H9 (cell line): ENCODE measurements around the gene RNF213. TPM values are rescaled to one million over a fixed set of nuclear protein-coding genes. Genes with fewer than 3 reads are reported as not detected.

Experiments used
- DNase-seq: peaks from one replicate; pipeline ENCODE4 v3.0.0-alpha.2; 2017
- H2AFZ ChIP-seq: one replicate; pipeline ENCODE4 v1.6.1; 2013; ENCODE audit warnings: mild to moderate bottlenecking, low read length, control low read depth, moderate library complexity
- H2AK5ac ChIP-seq: 2 replicates; pipeline ENCODE4 v1.6.1; 2013; ENCODE audit warnings: low read length, control low read depth, mixed read lengths; ENCODE audit not compliant: insufficient read length
- H2BK120ac ChIP-seq: one replicate; pipeline ENCODE4 v1.6.1; 2013; ENCODE audit warnings: low read depth, mild to moderate bottlenecking, low read length, control low read depth, inconsistent platforms; ENCODE audit not compliant: poor library complexity, severe bottlenecking
- H2BK12ac ChIP-seq: 2 replicates; pipeline ENCODE4 v1.6.1; 2013; ENCODE audit warnings: low read length, control low read depth, mixed read lengths, low read depth; ENCODE audit not compliant: insufficient read length
- H2BK15ac ChIP-seq: 2 replicates; pipeline ENCODE4 v1.6.1; 2013; ENCODE audit warnings: low read depth, low read length, control low read depth
- H2BK20ac ChIP-seq: one replicate; pipeline ENCODE4 v1.6.1; 2013; ENCODE audit warnings: low read depth, mild to moderate bottlenecking, low read length, control low read depth, inconsistent platforms; ENCODE audit not compliant: poor library complexity, severe bottlenecking
- H2BK5ac ChIP-seq: 2 replicates; pipeline ENCODE4 v1.6.1; 2013; ENCODE audit warnings: low read length, control low read depth, mixed read lengths; ENCODE audit not compliant: insufficient read length
- H3K14ac ChIP-seq: 2 replicates; pipeline ENCODE4 v1.6.1; 2013; ENCODE audit warnings: low read length, control low read depth; ENCODE audit not compliant: insufficient read depth
- H3K18ac ChIP-seq: 2 replicates; pipeline ENCODE4 v1.6.1; 2013; ENCODE audit warnings: low read depth, mild to moderate bottlenecking, mixed read lengths, low read length, control low read depth; ENCODE audit not compliant: insufficient read length
- H3K23ac ChIP-seq: 2 replicates; pipeline ENCODE4 v1.6.1; 2013; ENCODE audit warnings: low read length, control low read depth, mixed read lengths, low read depth; ENCODE audit not compliant: insufficient read length
- H3K23me2 ChIP-seq: 2 replicates; pipeline ENCODE4 v1.6.1; 2013; ENCODE audit warnings: low read depth, mild to moderate bottlenecking, mixed read lengths, low read length, control low read depth; ENCODE audit not compliant: insufficient read length, poor library complexity, severe bottlenecking
- H3K27ac ChIP-seq: 2 replicates; pipeline ENCODE4 v1.5.1; 2013; ENCODE audit warnings: low read length, control low read depth, mixed read lengths, low read depth; ENCODE audit not compliant: insufficient read length
- H3K27me3 ChIP-seq: 2 replicates; pipeline ENCODE4 v1.6.1; 2013; ENCODE audit warnings: low read length, control low read depth, inconsistent platforms; ENCODE audit not compliant: insufficient read depth
- H3K4ac ChIP-seq: 2 replicates; pipeline ENCODE4 v1.6.1; 2013; ENCODE audit warnings: low read depth, mild to moderate bottlenecking, control low read depth, inconsistent platforms, low read length, moderate library complexity
- H3K4me1 ChIP-seq: 2 replicates; pipeline ENCODE4 v1.6.1; 2013; ENCODE audit warnings: low read length, control low read depth, inconsistent platforms; ENCODE audit not compliant: insufficient read depth
- H3K4me2 ChIP-seq: 2 replicates; pipeline ENCODE4 v1.6.1; 2013; ENCODE audit warnings: low read length, control low read depth, mixed read lengths; ENCODE audit not compliant: insufficient read length, insufficient read depth
- H3K56ac ChIP-seq: 2 replicates; pipeline ENCODE4 v1.6.1; 2013; ENCODE audit warnings: low read depth, mild to moderate bottlenecking, mixed read lengths, low read length, control low read depth; ENCODE audit not compliant: insufficient read length
- H3K79me1 ChIP-seq: 2 replicates; pipeline ENCODE4 v1.6.1; 2013; ENCODE audit warnings: low read depth, mild to moderate bottlenecking, moderate library complexity, low read length, control low read depth, inconsistent platforms; ENCODE audit not compliant: insufficient read depth, poor library complexity, severe bottlenecking
- H3K79me2 ChIP-seq: 2 replicates; pipeline ENCODE4 v1.6.1; 2013; ENCODE audit warnings: low read length, control low read depth, inconsistent platforms; ENCODE audit not compliant: insufficient read depth
- H3K9ac ChIP-seq: 2 replicates; pipeline ENCODE4 v1.6.1; 2013; ENCODE audit warnings: low read length, control low read depth, mixed read lengths; ENCODE audit not compliant: insufficient read length; ENCODE audit errors: extremely low read depth
- H3K9me3 ChIP-seq: one replicate; pipeline ENCODE4 v1.6.1; 2013; ENCODE audit warnings: low read depth, low read length, inconsistent platforms; ENCODE audit not compliant: control insufficient read depth
- H3T11ph ChIP-seq: one replicate; pipeline ENCODE4 v1.6.1; 2013; ENCODE audit warnings: mild to moderate bottlenecking, low read length, control low read depth, inconsistent platforms
- H4K20me1 ChIP-seq: one replicate; pipeline ENCODE4 v1.6.1; 2013; ENCODE audit not compliant: control insufficient read depth, insufficient read length, insufficient read depth
- H4K5ac ChIP-seq: 2 replicates; pipeline ENCODE4 v1.6.1; 2013; ENCODE audit warnings: low read depth, mild to moderate bottlenecking, mixed read lengths, low read length, control low read depth; ENCODE audit not compliant: insufficient read length
- H4K8ac ChIP-seq: replicated peaks from 2 replicates; pipeline ENCODE4 v1.6.1; 2013; ENCODE audit warnings: low read length, control low read depth, mixed read lengths, low read depth; ENCODE audit not compliant: insufficient read length
- H4K91ac ChIP-seq: 2 replicates; pipeline ENCODE4 v1.6.1; 2013; ENCODE audit warnings: low read depth, mild to moderate bottlenecking, moderate library complexity, mixed read lengths, low read length, control low read depth; ENCODE audit not compliant: insufficient read length
- H3K27ac Mint-ChIP-seq, 3 experiments: 2 replicates in 2 of 3; 3 replicates in 1 of 3; pipeline ENCODE4 v1.8.0; 2020 to 2021; ENCODE audit warnings: mixed read lengths in 3 of 3, mild to moderate bottlenecking in 1 of 3, moderate library complexity in 1 of 3
- H3K27me3 Mint-ChIP-seq: 2 replicates; pipeline ENCODE4 v1.8.0; 2021; ENCODE audit warnings: low read depth, mild to moderate bottlenecking, moderate library complexity, mixed read lengths
- H3K36me3 Mint-ChIP-seq, 3 experiments: 2 replicates in 2 of 3; 3 replicates in 1 of 3; pipeline ENCODE4 v1.8.0; 2020 to 2021; ENCODE audit warnings: low read depth in 3 of 3, mixed read lengths in 3 of 3; ENCODE audit not compliant: insufficient read depth in 1 of 3
- H3K4me1 Mint-ChIP-seq, 2 experiments: 2 replicates each; pipeline ENCODE4 v1.8.0; 2020; ENCODE audit warnings: mixed read lengths in 2 of 2
- H3K4me3 Mint-ChIP-seq, 2 experiments: 2 replicates in 1 of 2; 3 replicates in 1 of 2; pipeline ENCODE4 v1.8.0; 2020 to 2021; ENCODE audit warnings: mild to moderate bottlenecking in 2 of 2, mixed read lengths in 2 of 2, moderate library complexity in 1 of 2
- H3K9me3 Mint-ChIP-seq, 2 experiments: 2 replicates in 1 of 2; 3 replicates in 1 of 2; pipeline ENCODE4 v1.8.0; 2020; ENCODE audit warnings: mild to moderate bottlenecking in 2 of 2, mixed read lengths in 2 of 2, moderate library complexity in 1 of 2
- CTCF ChIP-seq: fragments of 200-600 bp; sonication (generic); conservative IDR thresholded peaks from 3 replicates; pipeline ENCODE4 v1.8.0; 2021; ENCODE audit warnings: antibody characterized with exemption, mild to moderate bottlenecking
- WGBS: extraction: QIAGEN DNeasy Blood & Tissue Kit; methylation state at CpG from one replicate; pipeline ENCODE4 v1.1.7; 2013; ENCODE audit warnings: missing lambda C conversion rate, low lambda C conversion rate, mixed read lengths; ENCODE audit not compliant: insufficient read length; ENCODE audit errors: extremely low coverage; 5-methylcytosine and 5-hydroxymethylcytosine counted together
- total RNA-seq: library from RNA; stranded (reverse); gene quantifications from 2 replicates; pipeline ENCODE4 v1.2.1, GENCODE V29; 2021

The RNF213 gene
- total RNA-seq, 1 experiment from 2014 or later, result 34.3 TPM

- Mint-ChIP-seq H3K4me3 (no peak overlapping the region), H3K27ac (peak overlapping the region in 1 of 3 experiments; percentile 69; a peak in 1 of 7 replicates), H3K36me3 (peaks cover 37 to 70% (median 59%) of the 10 kb centered on the region in 3 experiments), H3K27me3 (no peaks in the 10 kb centered on the region), H3K4me1 (no peaks in the 10 kb centered on the region), H3K9me3 (no peaks in the 10 kb centered on the region)
- Histone ChIP-seq H4K91ac (no peak overlapping the region), H2BK5ac (no peak overlapping the region), H3K27ac (no peak overlapping the region), H3K4me1 (no peaks in the 10 kb centered on the region), H3K23me2 (no peaks in the 10 kb centered on the region), H2AFZ (no peak overlapping the region), H3K4ac (no peak overlapping the region), H4K5ac (no peak overlapping the region), H3K14ac (no peak overlapping the region), H3T11ph (no peak overlapping the region), H2BK120ac (no peak overlapping the region), H3K9ac (no peak overlapping the region), H3K9me3 (no peaks in the 10 kb centered on the region), H4K8ac (no peak overlapping the region), H3K18ac (no peak overlapping the region), H3K4me2 (no peak overlapping the region), H3K27me3 (no peaks in the 10 kb centered on the region), H3K56ac (no peak overlapping the region), H4K20me1 (no peaks in the 10 kb centered on the region), H2BK20ac (no peak overlapping the region), H2BK15ac (no peak overlapping the region), H3K79me1 (no peaks in the 10 kb centered on the region), H2BK12ac (no peak overlapping the region), H3K23ac (no peak overlapping the region), H2AK5ac (no peak overlapping the region), H3K79me2 (no peaks in the 10 kb centered on the region)
- TF ChIP-seq CTCF, result no peak
- no peak for DNase-seq
- WGBS, result no CpG with 5 or more reads among the region's 10 CpGs
Measured at GRCh38 chr17:80331820-80332219, 71.2 kb downstream of the RNF213 start.
